Spleen (tissue), 7 donors: ENCODE results near the gene NR3C2.

Source experiments
- POLR2A ChIP-seq, 3 donors: fragments of 450-650 bp; IDR thresholded peaks; one replicate each; pipeline ENCODE4 v1.5.1; 2017; ENCODE audit warnings: antibody characterized with exemption in 3 of 3, mild to moderate bottlenecking in 1 of 3
- TF ChIP-seq, protein P1 (sequence below), 11 experiments: fragments of 200-600 bp in 7 of 11; fragments of 450-650 bp in 4 of 11; sonication (generic) in 4 of 11; IDR thresholded peaks in 8 of 11; conservative IDR thresholded peaks in 3 of 11; 1 replicate in 7 of 11; 2 replicates in 4 of 11; pipeline versions ENCODE4 v1.4.0 to v1.8.0; 2016 to 2021; ENCODE audit warnings: antibody characterized with exemption in 11 of 11, inconsistent platforms in 4 of 11, mild to moderate bottlenecking in 1 of 11
- donor health status: DM: no; HTN: no; CAD: no; lungs with moderate emphysema.
- donor health status: DM: no; HTN: no; CAD: no.
- donor health status: DM: no; HTN: no; CAD: no.

DNA sequence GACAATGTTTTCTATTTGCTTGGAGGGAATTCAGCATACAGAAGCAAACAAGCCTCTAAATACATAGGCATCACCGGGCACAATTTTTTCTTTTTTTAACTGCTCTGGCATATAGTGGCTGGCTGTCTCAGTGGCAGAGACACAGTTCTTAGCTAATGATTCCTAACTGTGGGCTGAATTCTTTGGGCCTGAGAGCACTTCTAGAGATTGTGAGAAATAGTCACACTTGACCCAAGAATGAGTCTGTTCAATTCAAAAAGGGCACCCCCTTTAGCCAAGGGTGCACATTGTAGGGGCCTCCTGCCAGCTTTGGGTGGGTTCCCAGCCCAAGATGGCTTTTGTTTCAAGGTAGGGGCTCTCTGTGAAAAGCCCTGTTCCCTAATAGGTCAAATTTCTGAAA is 364.6 kb downstream of the NR3C2 start:
- TF ChIP-seq, protein P1, sequence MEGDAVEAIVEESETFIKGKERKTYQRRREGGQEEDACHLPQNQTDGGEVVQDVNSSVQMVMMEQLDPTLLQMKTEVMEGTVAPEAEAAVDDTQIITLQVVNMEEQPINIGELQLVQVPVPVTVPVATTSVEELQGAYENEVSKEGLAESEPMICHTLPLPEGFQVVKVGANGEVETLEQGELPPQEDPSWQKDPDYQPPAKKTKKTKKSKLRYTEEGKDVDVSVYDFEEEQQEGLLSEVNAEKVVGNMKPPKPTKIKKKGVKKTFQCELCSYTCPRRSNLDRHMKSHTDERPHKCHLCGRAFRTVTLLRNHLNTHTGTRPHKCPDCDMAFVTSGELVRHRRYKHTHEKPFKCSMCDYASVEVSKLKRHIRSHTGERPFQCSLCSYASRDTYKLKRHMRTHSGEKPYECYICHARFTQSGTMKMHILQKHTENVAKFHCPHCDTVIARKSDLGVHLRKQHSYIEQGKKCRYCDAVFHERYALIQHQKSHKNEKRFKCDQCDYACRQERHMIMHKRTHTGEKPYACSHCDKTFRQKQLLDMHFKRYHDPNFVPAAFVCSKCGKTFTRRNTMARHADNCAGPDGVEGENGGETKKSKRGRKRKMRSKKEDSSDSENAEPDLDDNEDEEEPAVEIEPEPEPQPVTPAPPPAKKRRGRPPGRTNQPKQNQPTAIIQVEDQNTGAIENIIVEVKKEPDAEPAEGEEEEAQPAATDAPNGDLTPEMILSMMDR (IDR thresholded peaks at IDR 0.05 in 8 of 11, conservative IDR thresholded peaks at IDR 0.05 in 3 of 11) = no peak
- no peak for TF ChIP-seq POLR2A (IDR thresholded peaks at IDR 0.05)
